ENCODE results near the gene NEURL2.
"Not testable (repeated sequence)": the region's sequence is repeated elsewhere in the genome, so short reads cannot be mapped to it uniquely, and the experiment has no call there.

NEURL2 gene

GRCh38 chr20:45901332-45901731, 10.3 kb upstream of the NEURL2 start:
- H3K36me3 ChIP-seq (ENCODE audit: control insufficient read depth in 1 of 2, insufficient read depth in 2 of 2, low read depth in 1 of 2, low read length in 2 of 2) = peaks cover 62 to 74% of the 10 kb centered on the region in 2 experiments
- not testable (repeated sequence) for H2AK5ac ChIP-seq (ENCODE audit: low read length, severe bottlenecking); H3K27ac ChIP-seq (ENCODE audit: low read length, poor library complexity, severe bottlenecking); H3K14ac ChIP-seq (ENCODE audit: low read length in 2 of 2); H3K79me1 ChIP-seq (replicated peaks; ENCODE audit: low read length, poor library complexity, severe bottlenecking); H3K4me2 ChIP-seq (ENCODE audit: low read length, poor library complexity, severe bottlenecking); H2AFZ ChIP-seq (ENCODE audit: low read depth, low read length); H4K91ac ChIP-seq (ENCODE audit: low read length); H3K4me1 ChIP-seq (ENCODE audit: control insufficient read depth, insufficient read depth, low read depth, low read length); H3K9me3 ChIP-seq (ENCODE audit: control insufficient read depth, low read length); H3K4ac ChIP-seq (ENCODE audit: low read depth in 1 of 2, low read length in 2 of 2); H2BK120ac ChIP-seq (ENCODE audit: low read depth, low read length); H3K27me3 ChIP-seq (ENCODE audit: control insufficient read depth in 1 of 2, insufficient read depth in 1 of 2, low read length in 2 of 2); H3K18ac ChIP-seq (ENCODE audit: low read depth in 1 of 2, low read length in 2 of 2); H3K4me3 ChIP-seq (ENCODE audit: insufficient read depth in 1 of 2, low read depth in 1 of 2, low read length in 2 of 2); H4K8ac ChIP-seq (ENCODE audit: low read length); H2BK12ac ChIP-seq (ENCODE audit: low read length in 2 of 2); H3K9ac ChIP-seq (ENCODE audit: low read length); H3K23ac ChIP-seq (ENCODE audit: low read length in 2 of 2); DNase-seq; H2BK15ac ChIP-seq (ENCODE audit: low read depth, poor library complexity, severe bottlenecking); H2BK5ac ChIP-seq (ENCODE audit: low read depth, low read length, poor library complexity, severe bottlenecking)
- 97% methylated on average over 6 of the region's 6 CpGs for WGBS

- WGBS = 96% methylated on average over 10 of the region's 13 CpGs
- DNase-seq = no peak
- H3K14ac ChIP-seq (ENCODE audit: low read length in 2 of 2) = no peak overlapping the region
Measured at GRCh38 chr20:45899046-45899835, 8.2 kb upstream of the NEURL2 start.

DNA sequence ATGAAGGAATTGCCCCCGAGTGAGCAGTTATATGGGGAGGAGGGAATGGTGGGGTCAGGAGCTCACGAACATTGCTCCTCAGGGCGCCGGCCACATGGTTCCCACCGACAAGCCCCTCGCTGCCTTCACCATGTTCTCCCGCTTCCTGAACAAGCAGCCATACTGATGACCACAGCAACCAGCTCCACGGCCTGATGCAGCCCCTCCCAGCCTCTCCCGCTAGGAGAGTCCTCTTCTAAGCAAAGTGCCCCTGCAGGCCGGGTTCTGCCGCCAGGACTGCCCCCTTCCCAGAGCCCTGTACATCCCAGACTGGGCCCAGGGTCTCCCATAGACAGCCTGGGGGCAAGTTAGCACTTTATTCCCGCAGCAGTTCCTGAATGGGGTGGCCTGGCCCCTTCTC, 7.3 kb upstream of the NEURL2 start:
- Histone ChIP-seq H3K27ac (ENCODE audit: low read length, poor library complexity, severe bottlenecking) (no peak overlapping the region), H3K14ac (ENCODE audit: low read length in 2 of 2) (no peak overlapping the region), H4K91ac (ENCODE audit: low read length) (no peak overlapping the region), H3K4ac (ENCODE audit: low read depth in 1 of 2, low read length in 2 of 2) (no peak overlapping the region), H3K4me3 (ENCODE audit: insufficient read depth in 1 of 2, low read depth in 1 of 2, low read length in 2 of 2) (no peak overlapping the region), H2BK5ac (ENCODE audit: low read depth, low read length, poor library complexity, severe bottlenecking) (no peak overlapping the region), H3K4me1 (ENCODE audit: control insufficient read depth, insufficient read depth, low read depth, low read length) (peaks cover 2% of the 10 kb centered on the region), H3K4me2 (ENCODE audit: low read length, poor library complexity, severe bottlenecking) (no peak overlapping the region), H3K27me3 (ENCODE audit: control insufficient read depth in 1 of 2, insufficient read depth in 1 of 2, low read length in 2 of 2) (no peaks in the 10 kb centered on the region), H3K36me3 (ENCODE audit: control insufficient read depth in 1 of 2, insufficient read depth in 2 of 2, low read depth in 1 of 2, low read length in 2 of 2) (peaks cover 68 to 80% of the 10 kb centered on the region in 2 experiments), H3K79me1 (replicated peaks; ENCODE audit: low read length, poor library complexity, severe bottlenecking) (peaks cover 2% of the 10 kb centered on the region), H3K9me3 (ENCODE audit: control insufficient read depth, low read length) (no peaks in the 10 kb centered on the region), H3K23ac (ENCODE audit: low read length in 2 of 2) (no peak overlapping the region), H2AK5ac (ENCODE audit: low read length, severe bottlenecking) (no peak overlapping the region), H4K8ac (ENCODE audit: low read length) (no peak overlapping the region), H2BK15ac (ENCODE audit: low read depth, poor library complexity, severe bottlenecking) (no peak overlapping the region), H2BK12ac (ENCODE audit: low read length in 2 of 2) (no peak overlapping the region), H3K9ac (ENCODE audit: low read length) (no peak overlapping the region), H3K18ac (ENCODE audit: low read depth in 1 of 2, low read length in 2 of 2) (no peak overlapping the region), H2BK120ac (ENCODE audit: low read depth, low read length) (no peak overlapping the region), H2AFZ (ENCODE audit: low read depth, low read length) (no peak overlapping the region)
- DNase-seq = no peak
- WGBS = 93% methylated on average over 11 of the region's 12 CpGs

More at GRCh38 chr20:45899046-45899835, 8.2 kb upstream of the NEURL2 start:
- Histone ChIP-seq H2AK5ac (ENCODE audit: low read length, severe bottlenecking) (no peak overlapping the region), H2BK12ac (ENCODE audit: low read length in 2 of 2) (no peak overlapping the region), H3K36me3 (ENCODE audit: control insufficient read depth in 1 of 2, insufficient read depth in 2 of 2, low read depth in 1 of 2, low read length in 2 of 2) (peaks cover 62 to 77% of the 10 kb centered on the region in 2 experiments), H3K4me2 (ENCODE audit: low read length, poor library complexity, severe bottlenecking) (no peak overlapping the region), H2BK15ac (ENCODE audit: low read depth, poor library complexity, severe bottlenecking) (peak overlapping the region; percentile 6), H3K27me3 (ENCODE audit: control insufficient read depth in 1 of 2, insufficient read depth in 1 of 2, low read length in 2 of 2) (no peaks in the 10 kb centered on the region), H3K9ac (ENCODE audit: low read length) (no peak overlapping the region), H3K18ac (ENCODE audit: low read depth in 1 of 2, low read length in 2 of 2) (no peak overlapping the region), H4K91ac (ENCODE audit: low read length) (no peak overlapping the region), H3K4ac (ENCODE audit: low read depth in 1 of 2, low read length in 2 of 2) (no peak overlapping the region), H2AFZ (ENCODE audit: low read depth, low read length) (no peak overlapping the region), H3K27ac (ENCODE audit: low read length, poor library complexity, severe bottlenecking) (no peak overlapping the region), H3K23ac (ENCODE audit: low read length in 2 of 2) (no peak overlapping the region), H3K4me3 (ENCODE audit: insufficient read depth in 1 of 2, low read depth in 1 of 2, low read length in 2 of 2) (no peak overlapping the region), H3K4me1 (ENCODE audit: control insufficient read depth, insufficient read depth, low read depth, low read length) (no peaks in the 10 kb centered on the region), H2BK120ac (ENCODE audit: low read depth, low read length) (no peak overlapping the region), H4K8ac (ENCODE audit: low read length) (no peak overlapping the region), H3K9me3 (ENCODE audit: control insufficient read depth, low read length) (no peaks in the 10 kb centered on the region), H3K79me1 (replicated peaks; ENCODE audit: low read length, poor library complexity, severe bottlenecking) (peaks cover 2% of the 10 kb centered on the region), H2BK5ac (ENCODE audit: low read depth, low read length, poor library complexity, severe bottlenecking) (no peak overlapping the region)

- no peak overlapping the region for H3K18ac ChIP-seq (ENCODE audit: low read depth in 1 of 2, low read length in 2 of 2)
- H2AFZ ChIP-seq (ENCODE audit: low read depth, low read length) = no peak overlapping the region
- no peak overlapping the region for H4K91ac ChIP-seq (ENCODE audit: low read length)
- no peak overlapping the region for H3K4me2 ChIP-seq (ENCODE audit: low read length, poor library complexity, severe bottlenecking)
- 93% methylated on average over 7 of the region's 7 CpGs for WGBS
- no peak for DNase-seq
- H3K9me3 ChIP-seq (ENCODE audit: control insufficient read depth, low read length) = no peaks in the 10 kb centered on the region
- H3K4ac ChIP-seq (ENCODE audit: low read depth in 1 of 2, low read length in 2 of 2) = no peak overlapping the region
- H3K79me1 ChIP-seq (replicated peaks; ENCODE audit: low read length, poor library complexity, severe bottlenecking) = peaks cover 7% of the 10 kb centered on the region
- peaks cover 74 to 84% of the 10 kb centered on the region in 2 experiments for H3K36me3 ChIP-seq (ENCODE audit: control insufficient read depth in 1 of 2, insufficient read depth in 2 of 2, low read depth in 1 of 2, low read length in 2 of 2)
- no peak overlapping the region for H2BK120ac ChIP-seq (ENCODE audit: low read depth, low read length)
- H3K23ac ChIP-seq (ENCODE audit: low read length in 2 of 2) = no peak overlapping the region
- H2BK5ac ChIP-seq (ENCODE audit: low read depth, low read length, poor library complexity, severe bottlenecking) = no peak overlapping the region
- no peak overlapping the region for H3K14ac ChIP-seq (ENCODE audit: low read length in 2 of 2)
- H2BK12ac ChIP-seq (ENCODE audit: low read length in 2 of 2) = no peak overlapping the region
- H4K8ac ChIP-seq (ENCODE audit: low read length) = no peak overlapping the region
- H3K9ac ChIP-seq (ENCODE audit: low read length) = no peak overlapping the region
- no peak overlapping the region for H3K4me3 ChIP-seq (ENCODE audit: insufficient read depth in 1 of 2, low read depth in 1 of 2, low read length in 2 of 2)
- H2BK15ac ChIP-seq (ENCODE audit: low read depth, poor library complexity, severe bottlenecking) = no peak overlapping the region
- H3K27ac ChIP-seq (ENCODE audit: low read length, poor library complexity, severe bottlenecking) = no peak overlapping the region
- H3K27me3 ChIP-seq (ENCODE audit: control insufficient read depth in 1 of 2, insufficient read depth in 1 of 2, low read length in 2 of 2) = no peaks in the 10 kb centered on the region
- H3K4me1 ChIP-seq (ENCODE audit: control insufficient read depth, insufficient read depth, low read depth, low read length) = peaks cover 7% of the 10 kb centered on the region
- H2AK5ac ChIP-seq (ENCODE audit: low read length, severe bottlenecking) = no peak overlapping the region
Measured at GRCh38 chr20:45897692-45898091, 6.7 kb upstream of the NEURL2 start.
